H9 (cell line): Measurements from ENCODE around the gene CLDN16. TPM values are rescaled to one million over a fixed set of nuclear protein-coding genes. Genes with fewer than 3 reads are reported as not detected.

Experiments
- DNase-seq: peaks from one replicate; pipeline ENCODE4 v3.0.0-alpha.2; 2017
- H2AFZ ChIP-seq: one replicate; pipeline ENCODE4 v1.6.1; 2013; ENCODE audit warnings: mild to moderate bottlenecking, low read length, control low read depth, moderate library complexity
- H2AK5ac ChIP-seq: 2 replicates; pipeline ENCODE4 v1.6.1; 2013; ENCODE audit warnings: low read length, control low read depth, mixed read lengths; ENCODE audit not compliant: insufficient read length
- H2BK120ac ChIP-seq: one replicate; pipeline ENCODE4 v1.6.1; 2013; ENCODE audit warnings: low read depth, mild to moderate bottlenecking, low read length, control low read depth, inconsistent platforms; ENCODE audit not compliant: poor library complexity, severe bottlenecking
- H2BK12ac ChIP-seq: 2 replicates; pipeline ENCODE4 v1.6.1; 2013; ENCODE audit warnings: low read length, control low read depth, mixed read lengths, low read depth; ENCODE audit not compliant: insufficient read length
- H2BK15ac ChIP-seq: 2 replicates; pipeline ENCODE4 v1.6.1; 2013; ENCODE audit warnings: low read depth, low read length, control low read depth
- H2BK20ac ChIP-seq: one replicate; pipeline ENCODE4 v1.6.1; 2013; ENCODE audit warnings: low read depth, mild to moderate bottlenecking, low read length, control low read depth, inconsistent platforms; ENCODE audit not compliant: poor library complexity, severe bottlenecking
- H2BK5ac ChIP-seq: 2 replicates; pipeline ENCODE4 v1.6.1; 2013; ENCODE audit warnings: low read length, control low read depth, mixed read lengths; ENCODE audit not compliant: insufficient read length
- H3K14ac ChIP-seq: 2 replicates; pipeline ENCODE4 v1.6.1; 2013; ENCODE audit warnings: low read length, control low read depth; ENCODE audit not compliant: insufficient read depth
- H3K18ac ChIP-seq: 2 replicates; pipeline ENCODE4 v1.6.1; 2013; ENCODE audit warnings: low read depth, mild to moderate bottlenecking, mixed read lengths, low read length, control low read depth; ENCODE audit not compliant: insufficient read length
- H3K23ac ChIP-seq: 2 replicates; pipeline ENCODE4 v1.6.1; 2013; ENCODE audit warnings: low read length, control low read depth, mixed read lengths, low read depth; ENCODE audit not compliant: insufficient read length
- H3K23me2 ChIP-seq: 2 replicates; pipeline ENCODE4 v1.6.1; 2013; ENCODE audit warnings: low read depth, mild to moderate bottlenecking, mixed read lengths, low read length, control low read depth; ENCODE audit not compliant: insufficient read length, poor library complexity, severe bottlenecking
- H3K27ac ChIP-seq: 2 replicates; pipeline ENCODE4 v1.5.1; 2013; ENCODE audit warnings: low read length, control low read depth, mixed read lengths, low read depth; ENCODE audit not compliant: insufficient read length
- H3K27me3 ChIP-seq: 2 replicates; pipeline ENCODE4 v1.6.1; 2013; ENCODE audit warnings: low read length, control low read depth, inconsistent platforms; ENCODE audit not compliant: insufficient read depth
- H3K4ac ChIP-seq: 2 replicates; pipeline ENCODE4 v1.6.1; 2013; ENCODE audit warnings: low read depth, mild to moderate bottlenecking, control low read depth, inconsistent platforms, low read length, moderate library complexity
- H3K4me1 ChIP-seq: 2 replicates; pipeline ENCODE4 v1.6.1; 2013; ENCODE audit warnings: low read length, control low read depth, inconsistent platforms; ENCODE audit not compliant: insufficient read depth
- H3K4me2 ChIP-seq: 2 replicates; pipeline ENCODE4 v1.6.1; 2013; ENCODE audit warnings: low read length, control low read depth, mixed read lengths; ENCODE audit not compliant: insufficient read length, insufficient read depth
- H3K56ac ChIP-seq: 2 replicates; pipeline ENCODE4 v1.6.1; 2013; ENCODE audit warnings: low read depth, mild to moderate bottlenecking, mixed read lengths, low read length, control low read depth; ENCODE audit not compliant: insufficient read length
- H3K79me1 ChIP-seq: 2 replicates; pipeline ENCODE4 v1.6.1; 2013; ENCODE audit warnings: low read depth, mild to moderate bottlenecking, moderate library complexity, low read length, control low read depth, inconsistent platforms; ENCODE audit not compliant: insufficient read depth, poor library complexity, severe bottlenecking
- H3K79me2 ChIP-seq: 2 replicates; pipeline ENCODE4 v1.6.1; 2013; ENCODE audit warnings: low read length, control low read depth, inconsistent platforms; ENCODE audit not compliant: insufficient read depth
- H3K9ac ChIP-seq: 2 replicates; pipeline ENCODE4 v1.6.1; 2013; ENCODE audit warnings: low read length, control low read depth, mixed read lengths; ENCODE audit not compliant: insufficient read length; ENCODE audit errors: extremely low read depth
- H3K9me3 ChIP-seq: one replicate; pipeline ENCODE4 v1.6.1; 2013; ENCODE audit warnings: low read depth, low read length, inconsistent platforms; ENCODE audit not compliant: control insufficient read depth
- H3T11ph ChIP-seq: one replicate; pipeline ENCODE4 v1.6.1; 2013; ENCODE audit warnings: mild to moderate bottlenecking, low read length, control low read depth, inconsistent platforms
- H4K20me1 ChIP-seq: one replicate; pipeline ENCODE4 v1.6.1; 2013; ENCODE audit not compliant: control insufficient read depth, insufficient read length, insufficient read depth
- H4K5ac ChIP-seq: 2 replicates; pipeline ENCODE4 v1.6.1; 2013; ENCODE audit warnings: low read depth, mild to moderate bottlenecking, mixed read lengths, low read length, control low read depth; ENCODE audit not compliant: insufficient read length
- H4K8ac ChIP-seq: replicated peaks from 2 replicates; pipeline ENCODE4 v1.6.1; 2013; ENCODE audit warnings: low read length, control low read depth, mixed read lengths, low read depth; ENCODE audit not compliant: insufficient read length
- H4K91ac ChIP-seq: 2 replicates; pipeline ENCODE4 v1.6.1; 2013; ENCODE audit warnings: low read depth, mild to moderate bottlenecking, moderate library complexity, mixed read lengths, low read length, control low read depth; ENCODE audit not compliant: insufficient read length
- H3K27ac Mint-ChIP-seq, 3 experiments: 2 replicates in 2 of 3; 3 replicates in 1 of 3; pipeline ENCODE4 v1.8.0; 2020 to 2021; ENCODE audit warnings: mixed read lengths in 3 of 3, mild to moderate bottlenecking in 1 of 3, moderate library complexity in 1 of 3
- H3K27me3 Mint-ChIP-seq: 2 replicates; pipeline ENCODE4 v1.8.0; 2021; ENCODE audit warnings: low read depth, mild to moderate bottlenecking, moderate library complexity, mixed read lengths
- H3K36me3 Mint-ChIP-seq, 3 experiments: 2 replicates in 2 of 3; 3 replicates in 1 of 3; pipeline ENCODE4 v1.8.0; 2020 to 2021; ENCODE audit warnings: low read depth in 3 of 3, mixed read lengths in 3 of 3; ENCODE audit not compliant: insufficient read depth in 1 of 3
- H3K4me1 Mint-ChIP-seq, 2 experiments: 2 replicates each; pipeline ENCODE4 v1.8.0; 2020; ENCODE audit warnings: mixed read lengths in 2 of 2
- H3K4me3 Mint-ChIP-seq, 2 experiments: 2 replicates in 1 of 2; 3 replicates in 1 of 2; pipeline ENCODE4 v1.8.0; 2020 to 2021; ENCODE audit warnings: mild to moderate bottlenecking in 2 of 2, mixed read lengths in 2 of 2, moderate library complexity in 1 of 2
- H3K9me3 Mint-ChIP-seq, 2 experiments: 2 replicates in 1 of 2; 3 replicates in 1 of 2; pipeline ENCODE4 v1.8.0; 2020; ENCODE audit warnings: mild to moderate bottlenecking in 2 of 2, mixed read lengths in 2 of 2, moderate library complexity in 1 of 2
- total RNA-seq: library from RNA; stranded (reverse); gene quantifications from 2 replicates; pipeline ENCODE4 v1.2.1, GENCODE V29; 2021
- TF ChIP-seq, protein P1 (sequence below): fragments of 200-600 bp; sonication (generic); conservative IDR thresholded peaks from 3 replicates; pipeline ENCODE4 v1.8.0; 2021; ENCODE audit warnings: antibody characterized with exemption, mild to moderate bottlenecking

The CLDN16 gene
- total RNA-seq, 1 experiment from 2014 or later, result not detected

DNA sequence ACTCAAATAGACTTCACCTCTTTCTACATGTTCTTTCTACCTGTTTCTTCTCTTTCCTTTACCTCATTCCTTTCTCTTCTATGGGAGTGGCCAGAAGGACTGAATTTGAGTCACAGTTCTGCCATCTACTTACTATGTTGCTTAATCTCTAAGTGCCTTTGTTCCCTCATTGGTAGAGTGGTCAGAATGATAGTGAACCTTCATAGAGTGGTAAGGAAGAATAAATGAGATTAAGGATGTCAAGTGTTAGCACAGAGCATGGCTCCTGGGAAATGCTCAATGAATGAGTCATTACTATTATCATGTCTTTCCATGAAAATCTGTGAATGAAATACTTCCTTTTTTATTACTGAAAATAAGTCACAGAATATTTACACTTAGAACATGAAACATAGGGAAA lies 44.3 kb downstream of the CLDN16 start:
- Histone ChIP-seq H4K20me1 (no peaks in the 10 kb centered on the region), H3K23ac (no peak overlapping the region), H3K9ac (no peak overlapping the region), H3K27ac (no peak overlapping the region), H3T11ph (no peak overlapping the region), H3K79me2 (no peaks in the 10 kb centered on the region), H2BK120ac (no peak overlapping the region), H3K4me1 (no peaks in the 10 kb centered on the region), H2BK5ac (no peak overlapping the region), H4K91ac (no peak overlapping the region), H3K4ac (no peak overlapping the region), H3K56ac (no peak overlapping the region), H3K79me1 (no peaks in the 10 kb centered on the region), H4K8ac (no peak overlapping the region), H2BK15ac (no peak overlapping the region), H3K9me3 (no peaks in the 10 kb centered on the region), H3K27me3 (no peaks in the 10 kb centered on the region), H3K23me2 (no peaks in the 10 kb centered on the region), H3K4me2 (no peak overlapping the region), H2AFZ (no peak overlapping the region), H2BK12ac (no peak overlapping the region), H3K18ac (no peak overlapping the region), H2BK20ac (no peak overlapping the region), H2AK5ac (no peak overlapping the region), H4K5ac (no peak overlapping the region), H3K14ac (no peak overlapping the region)
- 0 out of 4 replicates have a peak, but pooled peaks cover 0 to 2% of the 10 kb centered on the region in 2 experiments for H3K4me1 Mint-ChIP-seq
- H3K27ac Mint-ChIP-seq, result no peak overlapping the region
- no peak overlapping the region for H3K4me3 Mint-ChIP-seq
- TF ChIP-seq, protein P1, sequence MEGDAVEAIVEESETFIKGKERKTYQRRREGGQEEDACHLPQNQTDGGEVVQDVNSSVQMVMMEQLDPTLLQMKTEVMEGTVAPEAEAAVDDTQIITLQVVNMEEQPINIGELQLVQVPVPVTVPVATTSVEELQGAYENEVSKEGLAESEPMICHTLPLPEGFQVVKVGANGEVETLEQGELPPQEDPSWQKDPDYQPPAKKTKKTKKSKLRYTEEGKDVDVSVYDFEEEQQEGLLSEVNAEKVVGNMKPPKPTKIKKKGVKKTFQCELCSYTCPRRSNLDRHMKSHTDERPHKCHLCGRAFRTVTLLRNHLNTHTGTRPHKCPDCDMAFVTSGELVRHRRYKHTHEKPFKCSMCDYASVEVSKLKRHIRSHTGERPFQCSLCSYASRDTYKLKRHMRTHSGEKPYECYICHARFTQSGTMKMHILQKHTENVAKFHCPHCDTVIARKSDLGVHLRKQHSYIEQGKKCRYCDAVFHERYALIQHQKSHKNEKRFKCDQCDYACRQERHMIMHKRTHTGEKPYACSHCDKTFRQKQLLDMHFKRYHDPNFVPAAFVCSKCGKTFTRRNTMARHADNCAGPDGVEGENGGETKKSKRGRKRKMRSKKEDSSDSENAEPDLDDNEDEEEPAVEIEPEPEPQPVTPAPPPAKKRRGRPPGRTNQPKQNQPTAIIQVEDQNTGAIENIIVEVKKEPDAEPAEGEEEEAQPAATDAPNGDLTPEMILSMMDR, result no peak
- H3K9me3 Mint-ChIP-seq, result peaks cover 0 to 2% of the 10 kb centered on the region in 2 experiments; a peak in 1 of 5 replicates
- no peaks in the 10 kb centered on the region; a peak in 1 of 7 replicates for H3K36me3 Mint-ChIP-seq
- DNase-seq, result no peak
- no peaks in the 10 kb centered on the region; the same call in 1 of the 2 replicates for H3K27me3 Mint-ChIP-seq
